ENCODE measurements around the gene CENPV.

Gene CENPV

DNA sequence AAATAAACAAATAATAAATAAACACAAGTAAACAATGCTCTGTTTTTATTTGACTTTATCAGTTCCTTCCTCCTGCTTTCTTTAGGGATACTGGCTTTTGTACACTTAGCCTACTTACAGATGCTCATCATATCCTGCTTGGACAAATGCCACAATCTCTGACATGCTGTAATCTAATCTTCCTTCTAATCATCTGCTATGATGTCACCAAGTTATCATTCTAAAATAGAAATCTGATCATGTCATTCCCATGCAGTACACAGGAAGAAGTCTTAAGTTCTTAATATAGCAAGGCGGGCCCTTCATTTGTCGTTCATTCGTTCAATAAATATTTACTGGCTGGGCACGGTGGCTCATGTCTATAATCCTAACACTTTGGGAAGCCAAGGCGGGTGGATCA, 18.5 kb upstream of the CENPV start:
- no peak for TF ChIP-seq GATA3 (IDR thresholded peaks at IDR 0.05; ENCODE audit: low read depth, low read length)
- TF ChIP-seq GATA2 (IDR thresholded peaks at IDR 0.05; ENCODE audit: low read depth, low read length) = no peak

DNA sequence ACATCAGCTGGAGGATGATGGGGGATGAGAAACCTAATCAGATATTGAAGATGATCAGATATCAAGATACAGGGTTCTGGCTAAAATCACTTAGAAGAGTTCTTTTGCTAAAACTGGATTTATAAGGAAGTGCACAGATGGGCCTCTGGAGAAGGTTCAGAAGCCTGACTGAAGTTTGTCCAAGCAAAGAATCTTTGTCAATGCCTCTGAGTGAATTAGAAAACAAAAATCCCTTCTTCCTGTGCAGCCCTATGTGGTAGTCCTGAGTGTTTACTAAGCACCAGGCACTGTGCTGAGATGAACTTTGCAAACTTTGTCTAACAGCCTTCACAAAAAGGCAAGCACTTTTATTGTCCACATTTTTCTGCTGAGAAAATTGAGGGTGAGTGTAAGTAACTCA, 11.4 kb upstream of the CENPV start:
- TF ChIP-seq GATA2 (IDR thresholded peaks at IDR 0.05; ENCODE audit: low read depth, low read length) (no peak), GATA3 (IDR thresholded peaks at IDR 0.05; ENCODE audit: low read depth, low read length) (no peak)

DNA sequence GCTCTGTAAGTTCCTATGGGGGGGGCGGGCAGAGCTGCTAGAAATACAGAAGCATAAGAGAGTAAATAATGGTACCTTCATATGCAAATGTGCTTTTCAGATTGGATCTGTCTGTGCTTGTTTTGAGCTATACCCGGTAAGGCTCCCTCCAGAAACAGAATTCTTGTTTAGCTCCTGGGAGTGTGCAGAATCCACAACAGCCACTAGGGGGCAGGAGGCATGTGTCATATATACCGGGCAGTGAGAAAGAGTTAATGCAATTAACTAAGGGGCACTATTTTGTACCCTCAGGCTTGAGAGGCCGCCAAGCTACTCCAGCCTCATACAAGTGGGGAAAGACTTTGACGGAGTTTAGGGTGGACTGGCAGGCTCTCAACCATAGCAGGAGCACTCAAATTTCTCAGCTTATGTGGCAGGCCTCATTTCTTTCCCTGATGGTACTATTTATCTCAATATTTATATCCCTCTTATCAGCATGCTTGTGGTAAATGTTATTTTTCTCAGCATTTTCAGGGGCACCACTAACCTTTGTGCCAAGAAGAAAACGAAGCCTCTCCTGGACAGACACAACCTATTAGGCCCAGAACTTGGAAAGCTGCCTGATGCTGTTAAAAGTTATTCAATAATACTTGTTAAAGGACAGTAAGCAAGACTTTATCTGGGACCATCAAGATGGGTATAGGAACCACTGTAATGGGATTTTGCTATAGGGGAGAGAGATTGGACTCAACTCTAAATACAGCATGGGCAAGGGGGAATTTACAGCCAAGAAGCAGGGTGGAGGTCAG, 10.7 kb upstream of the CENPV start:
- no peak for TF ChIP-seq GATA3 (IDR thresholded peaks at IDR 0.05; ENCODE audit: low read depth, low read length)
- TF ChIP-seq GATA2 (IDR thresholded peaks at IDR 0.05; ENCODE audit: low read depth, low read length) = no peak

DNA sequence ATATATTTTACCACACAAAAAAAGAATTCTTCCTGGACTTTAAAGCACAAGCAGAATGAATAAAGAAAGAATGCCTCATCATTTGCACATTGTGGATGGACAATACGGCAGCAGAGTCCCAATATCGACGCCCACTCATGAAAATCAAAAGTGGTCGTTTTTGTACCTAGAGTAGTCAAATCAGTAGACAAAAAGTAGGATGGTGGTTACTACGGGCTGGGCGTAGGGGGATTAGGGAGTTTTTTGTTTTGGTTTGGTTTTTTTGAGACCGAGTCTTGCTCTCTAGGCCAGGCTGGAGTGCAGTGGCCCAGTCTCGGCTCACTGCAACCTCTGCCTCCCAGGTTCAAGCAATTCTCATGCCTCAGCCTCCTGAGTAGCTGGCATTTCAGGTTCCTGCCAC, 8.6 kb upstream of the CENPV start:
- TF ChIP-seq GATA2 (IDR thresholded peaks at IDR 0.05; ENCODE audit: low read depth, low read length) (no peak), GATA3 (IDR thresholded peaks at IDR 0.05; ENCODE audit: low read depth, low read length) (no peak)

DNA sequence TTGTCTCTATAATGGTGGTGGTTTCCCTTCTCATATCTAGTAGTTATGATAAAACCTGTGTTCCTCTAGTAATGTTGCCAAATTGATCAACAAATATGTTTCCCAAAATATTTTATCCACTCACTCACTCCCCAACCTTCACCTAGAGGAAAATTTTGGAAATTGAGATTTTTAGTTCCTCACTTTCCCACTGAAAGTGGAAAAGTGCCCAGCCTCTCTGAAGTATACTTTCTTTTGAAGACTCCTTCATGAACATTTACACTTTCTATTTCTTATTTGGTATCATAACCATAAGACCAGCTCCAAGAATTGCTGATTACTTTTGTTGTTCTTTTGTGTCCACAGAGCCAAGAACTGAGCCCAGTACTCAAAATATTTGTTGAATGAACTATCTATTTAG, 5.1 kb upstream of the CENPV start:
- no peak for TF ChIP-seq GATA3 (IDR thresholded peaks at IDR 0.05; ENCODE audit: low read depth, low read length)
- TF ChIP-seq GATA2 (IDR thresholded peaks at IDR 0.05; ENCODE audit: low read depth, low read length) = no peak

DNA sequence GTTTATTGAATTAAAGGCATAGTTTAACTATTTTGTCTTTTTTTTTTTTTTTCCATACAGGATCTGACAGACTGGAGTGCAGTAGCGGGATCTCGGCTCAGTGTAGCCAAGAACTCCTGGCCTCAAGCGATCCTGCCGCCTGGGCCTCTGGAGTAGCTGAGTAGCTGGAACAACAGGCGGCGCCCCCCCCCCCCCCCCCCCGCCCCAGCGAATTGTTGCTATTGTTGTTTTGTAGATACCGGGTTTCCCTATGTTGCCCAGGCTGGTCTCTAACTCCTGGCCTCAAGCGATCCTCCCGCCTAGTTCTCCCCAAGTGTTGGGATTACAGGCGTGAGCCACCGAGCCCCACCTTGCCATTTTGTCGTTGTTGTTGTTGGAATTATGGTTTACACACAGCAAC, 1.3 kb upstream of the CENPV start:
- TF ChIP-seq GATA2 (IDR thresholded peaks at IDR 0.05; ENCODE audit: low read depth, low read length) (no peak), GATA3 (IDR thresholded peaks at IDR 0.05; ENCODE audit: low read depth, low read length) (no peak)

DNA sequence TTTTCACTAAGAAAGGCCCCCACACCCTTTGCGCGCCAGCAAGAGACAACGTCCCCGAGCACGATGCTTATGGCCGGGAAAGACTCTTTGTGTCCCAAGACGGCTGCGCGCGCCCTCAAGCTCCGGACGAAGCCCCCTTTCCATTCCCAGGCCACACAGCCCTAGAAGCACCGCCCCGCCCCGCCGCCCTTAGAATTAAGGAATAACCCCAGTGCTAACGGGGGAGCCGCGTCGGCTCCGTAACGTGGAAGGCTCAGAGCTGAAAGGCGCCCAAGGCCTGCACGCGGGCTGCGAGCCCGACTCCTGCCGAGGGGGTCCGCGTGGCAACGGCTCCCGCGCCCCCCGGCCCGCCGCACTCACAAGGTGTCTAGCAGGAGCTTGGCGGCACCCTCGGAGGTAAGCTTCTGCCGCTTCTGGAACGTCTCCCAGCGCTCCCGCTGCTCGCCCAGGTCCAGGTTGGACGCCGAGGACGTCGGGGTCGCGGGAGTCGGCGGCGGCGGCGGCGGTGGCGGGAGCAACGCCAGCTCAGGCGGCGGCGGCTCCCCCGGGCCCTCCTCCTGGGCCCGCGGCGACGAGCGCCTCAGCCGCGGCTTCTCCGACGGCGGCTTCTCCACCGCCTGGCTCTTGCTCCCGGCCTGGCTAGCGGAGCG, 477 bp downstream of the CENPV start:
- TF ChIP-seq GATA2 (IDR thresholded peaks at IDR 0.05; ENCODE audit: low read depth, low read length) (no peak), GATA3 (IDR thresholded peaks at IDR 0.05; ENCODE audit: low read depth, low read length) (no peak)

DNA sequence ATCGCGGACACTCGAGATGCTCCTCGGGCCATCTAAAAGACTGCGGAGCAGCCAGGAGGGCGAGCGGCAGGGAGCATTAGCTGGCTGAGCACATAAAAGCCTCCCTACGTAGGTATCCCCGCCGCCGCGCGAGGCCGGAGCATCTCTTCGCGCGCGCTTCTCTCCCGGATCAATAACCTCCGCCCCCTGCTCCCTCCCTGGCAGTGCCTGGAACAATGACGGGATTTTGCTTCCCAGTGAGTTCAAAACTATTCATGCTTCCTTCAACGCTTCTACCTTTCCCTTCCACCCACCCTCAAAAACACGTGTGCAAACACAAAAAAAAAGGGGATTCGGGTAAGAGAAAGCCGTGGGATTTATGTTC, 984 bp downstream of the CENPV start:
- TF ChIP-seq GATA3 (IDR thresholded peaks at IDR 0.05; ENCODE audit: low read depth, low read length) (no peak), GATA2 (IDR thresholded peaks at IDR 0.05; ENCODE audit: low read depth, low read length) (no peak)

DNA sequence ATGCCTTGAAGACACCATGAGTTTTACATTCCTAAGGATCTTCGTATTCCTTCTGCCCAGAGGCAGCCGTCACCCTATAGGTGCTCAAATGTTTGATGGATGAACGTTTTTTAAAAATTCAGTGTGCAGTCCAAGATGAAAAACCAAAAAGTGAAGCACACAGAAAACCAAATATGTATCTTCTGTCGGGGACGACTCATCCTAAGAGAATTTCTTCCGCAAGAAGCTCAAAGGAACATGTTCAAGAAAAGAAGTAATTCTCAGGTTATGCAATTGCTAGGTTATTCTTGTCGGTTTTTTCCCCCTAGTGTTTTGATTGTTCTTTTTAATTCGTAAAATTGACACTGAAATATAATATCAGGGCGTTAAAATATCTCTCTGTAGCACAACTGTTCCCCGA, 1.4 kb downstream of the CENPV start:
- no peak for TF ChIP-seq GATA2 (IDR thresholded peaks at IDR 0.05; ENCODE audit: low read depth, low read length)
- no peak for TF ChIP-seq GATA3 (IDR thresholded peaks at IDR 0.05; ENCODE audit: low read depth, low read length)

DNA sequence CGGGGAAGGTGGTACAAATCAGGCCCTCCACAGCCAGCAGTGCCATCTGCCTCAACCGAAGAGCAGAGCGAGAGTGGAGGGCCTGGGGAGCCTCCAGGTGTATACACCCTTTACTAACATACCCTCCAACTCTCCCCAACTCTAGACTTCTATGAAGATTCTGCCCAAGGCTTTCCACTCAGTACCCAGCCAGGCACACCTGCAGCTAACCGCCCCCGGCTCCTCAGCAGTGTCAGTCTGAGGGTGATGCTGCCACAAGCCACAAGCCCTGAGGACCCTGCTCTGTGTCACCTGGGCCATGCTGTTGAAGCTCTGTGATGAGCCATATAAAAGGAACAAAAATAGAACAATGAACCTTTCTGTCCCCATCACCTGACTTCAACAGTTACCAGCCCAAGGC, 3.8 kb downstream of the CENPV start:
- TF ChIP-seq GATA3 (IDR thresholded peaks at IDR 0.05; ENCODE audit: low read depth, low read length) (no peak), GATA2 (IDR thresholded peaks at IDR 0.05; ENCODE audit: low read depth, low read length) (no peak)

DNA sequence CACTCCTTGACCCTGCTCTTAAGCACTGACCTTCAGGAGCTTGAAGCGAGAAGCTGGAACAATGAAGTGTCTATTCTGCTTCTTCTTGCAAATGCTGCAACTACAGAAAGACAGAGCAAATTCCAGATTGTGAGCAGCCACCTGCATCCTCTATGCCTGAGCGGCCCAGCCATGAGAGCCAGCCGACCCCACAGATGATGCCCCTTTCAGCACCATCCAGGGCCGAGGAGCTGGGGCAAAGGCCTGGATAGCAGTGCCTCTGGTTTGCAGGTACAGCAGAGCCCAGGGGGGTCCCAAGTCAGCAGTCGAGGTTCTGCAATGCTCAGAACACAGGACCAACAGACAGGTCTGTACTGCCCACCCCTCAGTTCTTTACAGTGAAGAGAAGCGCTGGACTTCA, 4.7 kb downstream of the CENPV start:
- TF ChIP-seq GATA2 (IDR thresholded peaks at IDR 0.05; ENCODE audit: low read depth, low read length) (no peak), GATA3 (IDR thresholded peaks at IDR 0.05; ENCODE audit: low read depth, low read length) (no peak)

DNA sequence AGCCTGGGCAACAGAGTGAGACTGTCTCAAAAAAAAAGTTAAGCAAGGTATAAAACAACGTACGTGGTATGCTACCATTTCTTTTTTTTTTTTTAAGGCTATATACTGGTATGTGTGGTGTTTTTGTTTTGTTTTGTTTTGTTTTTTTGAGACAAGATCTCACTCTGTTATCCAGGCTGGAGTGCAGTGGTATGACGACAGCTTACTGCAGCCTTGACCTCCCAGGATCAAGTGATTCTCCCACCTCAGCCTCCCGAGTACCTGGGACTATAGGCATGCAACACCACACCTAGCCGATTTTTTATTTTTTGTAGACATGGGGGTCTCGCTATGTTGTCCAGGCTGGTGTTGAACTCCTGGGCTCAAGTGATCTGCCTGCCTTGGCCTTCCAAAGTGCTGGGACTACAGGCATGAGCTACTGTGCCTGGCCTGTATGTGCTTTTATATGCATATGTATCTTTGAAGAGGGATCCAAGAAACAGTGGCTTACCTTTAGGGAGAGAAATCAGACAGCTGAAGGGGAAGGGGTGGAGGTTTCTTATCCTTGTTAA, 6.5 kb downstream of the CENPV start:
- TF ChIP-seq GATA3 (IDR thresholded peaks at IDR 0.05; ENCODE audit: low read depth, low read length) = no peak
- TF ChIP-seq GATA2 (IDR thresholded peaks at IDR 0.05; ENCODE audit: low read depth, low read length) = no peak

DNA sequence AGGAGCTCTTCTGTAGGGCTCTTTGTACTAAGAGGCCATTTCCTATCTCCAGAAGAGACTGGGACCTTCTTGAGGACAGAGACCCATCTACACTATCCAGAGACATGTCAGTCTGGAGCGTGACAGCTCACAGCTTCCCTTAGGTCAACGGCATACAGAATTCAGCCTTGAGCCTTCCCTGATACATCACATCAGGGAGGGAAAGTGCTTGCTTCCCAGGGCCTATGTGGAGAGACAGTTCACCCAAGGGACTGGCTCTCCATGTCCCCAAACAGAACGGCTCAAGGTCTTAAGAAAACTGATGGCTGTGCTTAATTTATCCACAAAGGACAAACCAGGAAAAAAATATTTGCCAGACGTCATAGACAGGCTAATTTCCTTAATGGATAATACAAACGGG, 7.7 kb downstream of the CENPV start:
- TF ChIP-seq GATA2 (IDR thresholded peaks at IDR 0.05; ENCODE audit: low read depth, low read length) = no peak
- no peak for TF ChIP-seq GATA3 (IDR thresholded peaks at IDR 0.05; ENCODE audit: low read depth, low read length)

DNA sequence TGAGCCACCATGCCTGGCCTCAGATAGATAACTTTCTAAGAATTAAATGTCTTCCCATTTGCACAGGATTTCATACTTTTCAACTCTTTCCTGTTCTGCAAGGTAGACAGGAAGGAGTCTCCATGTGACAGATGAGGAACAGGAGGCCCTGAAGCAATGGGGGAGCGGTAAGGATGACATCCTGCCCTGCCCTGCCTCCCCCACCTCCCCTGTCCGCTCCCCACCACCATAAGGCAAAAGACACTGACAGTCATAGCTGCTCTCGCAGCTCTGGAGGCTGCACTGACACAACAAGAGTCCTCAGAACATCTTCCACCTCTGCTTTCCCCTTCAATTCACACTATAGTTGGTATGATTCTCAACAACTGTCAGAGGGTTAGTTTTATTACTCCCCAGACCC, 9.7 kb downstream of the CENPV start:
- no peak for TF ChIP-seq GATA2 (IDR thresholded peaks at IDR 0.05; ENCODE audit: low read depth, low read length)
- TF ChIP-seq GATA3 (IDR thresholded peaks at IDR 0.05; ENCODE audit: low read depth, low read length) = no peak

DNA sequence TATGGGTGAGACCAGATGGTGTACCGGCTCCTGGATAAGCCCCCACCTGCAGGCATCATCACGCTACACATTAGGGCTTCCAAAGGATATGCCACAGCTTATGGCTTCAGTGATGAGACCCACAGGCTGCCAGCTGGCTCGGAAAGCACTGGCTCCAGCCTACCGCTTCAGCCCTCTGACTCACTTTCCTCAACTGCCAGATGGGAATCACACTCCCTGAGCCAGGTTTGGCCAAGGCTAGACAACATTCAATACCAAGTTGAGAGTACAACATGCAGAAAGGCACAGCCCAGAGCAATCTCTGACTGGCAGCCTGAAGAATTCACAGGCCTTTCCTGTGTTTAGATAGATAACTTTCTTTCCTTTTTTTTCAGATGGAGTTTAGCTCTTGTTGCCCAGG, 10.3 kb downstream of the CENPV start:
- TF ChIP-seq GATA3 (IDR thresholded peaks at IDR 0.05; ENCODE audit: low read depth, low read length) (no peak), GATA2 (IDR thresholded peaks at IDR 0.05; ENCODE audit: low read depth, low read length) (no peak)

Measured in SH-SY5Y (cell line).